ENCODE results near the gene FCSK.
"Not testable (repeated sequence)": the region's sequence is repeated elsewhere in the genome, so short reads cannot be mapped to it uniquely, and the experiment has no call there.

The FCSK gene

DNA sequence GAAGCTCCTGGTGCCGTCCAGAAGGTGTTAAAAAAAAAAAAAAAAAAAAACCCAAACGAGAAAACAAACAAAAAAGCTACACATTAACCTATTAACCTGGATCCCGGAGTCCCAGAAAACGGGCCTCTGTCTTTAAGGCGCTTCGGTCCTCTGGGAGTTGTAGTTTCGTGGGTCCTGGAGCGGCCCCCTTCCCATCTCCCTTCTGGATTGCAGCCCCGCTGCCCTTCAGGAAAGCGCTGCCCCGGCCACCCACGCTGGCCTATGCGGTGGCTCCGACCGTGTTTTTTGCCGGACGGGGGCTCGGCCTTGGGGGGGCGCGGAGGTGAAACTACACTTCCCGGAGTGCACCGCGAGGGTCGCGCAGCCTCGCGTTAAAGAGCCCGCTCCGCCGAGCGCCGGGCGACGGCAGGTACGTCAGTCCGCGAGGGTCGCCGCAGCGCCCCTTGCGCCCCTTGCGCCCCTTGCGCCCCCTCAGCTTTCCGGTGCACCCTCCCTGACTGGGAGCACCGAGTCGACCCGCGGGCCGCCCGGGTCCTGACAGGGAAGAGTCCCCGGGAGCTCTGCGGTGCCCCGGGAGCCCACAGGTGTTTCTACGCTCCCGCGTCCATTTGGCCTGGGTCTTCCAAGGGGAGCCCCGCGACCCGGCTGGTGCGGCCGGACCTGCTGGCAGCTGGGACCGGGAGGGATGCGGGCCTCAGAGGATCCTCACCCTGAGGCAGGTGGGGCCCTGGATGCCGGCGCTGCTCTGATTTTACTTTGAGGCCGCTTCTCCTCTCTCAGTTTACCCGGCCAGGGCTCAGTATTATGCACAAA lies at the start of gene FCSK:
Gene FCSK (plus strand): TSS at position 374 of the 813 bp plus-strand sequence. CDS start 8,596 bp downstream, outside the sequence.
- DNase-seq = peak in 52 of 56 donors; percentile 14 to 91 (median 62)

GRCh38 chr16:70406104-70406503 lies 48.3 kb upstream of the FCSK start:
- not testable (repeated sequence) for DNase-seq

GRCh38 chr16:70407811-70408274 lies 46.6 kb upstream of the FCSK start:
- DNase-seq = peak in 1 of 56 donors; percentile 16

DNA sequence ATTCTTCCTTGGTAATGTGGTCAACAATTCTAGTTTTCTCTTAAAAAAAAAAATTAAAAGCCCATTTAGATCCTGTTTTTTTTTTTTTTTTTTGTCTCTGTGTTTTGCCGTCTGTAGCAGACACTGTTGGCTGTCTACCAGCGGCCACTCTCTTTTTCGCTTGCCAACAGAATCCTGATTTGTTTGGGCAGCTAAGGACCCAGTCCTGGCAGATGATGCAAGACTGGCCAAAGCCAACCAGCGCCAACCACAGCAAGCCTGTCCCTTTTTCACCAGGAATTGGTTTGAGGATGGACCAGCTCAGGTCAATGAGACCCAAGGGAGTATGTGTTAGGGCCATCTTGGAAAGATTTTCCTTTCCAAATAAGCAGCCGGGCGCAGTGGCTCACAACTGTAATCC lies 43.7 kb upstream of the FCSK start:
- DNase-seq = peak in 40 of 56 donors; percentile 5 to 76 (median 30)

- no peak for DNase-seq
Measured at GRCh38 chr16:70412385-70412784, 42.0 kb upstream of the FCSK start.

DNA sequence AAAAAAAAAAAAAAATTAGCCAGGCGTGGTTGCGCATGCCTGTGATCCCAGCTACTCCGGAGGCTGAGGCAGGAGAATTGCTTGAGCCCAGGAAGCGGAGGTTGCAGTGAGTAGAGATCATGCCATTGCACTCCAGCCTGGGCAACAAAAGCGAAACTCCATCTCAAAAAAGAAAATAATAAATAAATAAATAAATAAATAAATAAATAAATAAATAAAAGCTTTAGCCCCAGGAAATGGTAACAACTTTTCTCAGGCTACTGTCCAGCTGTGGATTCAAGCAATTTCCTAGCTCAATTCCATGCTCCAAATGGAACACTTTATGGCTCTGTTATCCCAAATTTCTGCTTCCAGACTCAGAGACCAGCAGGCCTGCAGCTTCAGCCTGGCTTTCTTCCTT lies 40.8 kb upstream of the FCSK start:
- DNase-seq = not testable (repeated sequence)

DNA sequence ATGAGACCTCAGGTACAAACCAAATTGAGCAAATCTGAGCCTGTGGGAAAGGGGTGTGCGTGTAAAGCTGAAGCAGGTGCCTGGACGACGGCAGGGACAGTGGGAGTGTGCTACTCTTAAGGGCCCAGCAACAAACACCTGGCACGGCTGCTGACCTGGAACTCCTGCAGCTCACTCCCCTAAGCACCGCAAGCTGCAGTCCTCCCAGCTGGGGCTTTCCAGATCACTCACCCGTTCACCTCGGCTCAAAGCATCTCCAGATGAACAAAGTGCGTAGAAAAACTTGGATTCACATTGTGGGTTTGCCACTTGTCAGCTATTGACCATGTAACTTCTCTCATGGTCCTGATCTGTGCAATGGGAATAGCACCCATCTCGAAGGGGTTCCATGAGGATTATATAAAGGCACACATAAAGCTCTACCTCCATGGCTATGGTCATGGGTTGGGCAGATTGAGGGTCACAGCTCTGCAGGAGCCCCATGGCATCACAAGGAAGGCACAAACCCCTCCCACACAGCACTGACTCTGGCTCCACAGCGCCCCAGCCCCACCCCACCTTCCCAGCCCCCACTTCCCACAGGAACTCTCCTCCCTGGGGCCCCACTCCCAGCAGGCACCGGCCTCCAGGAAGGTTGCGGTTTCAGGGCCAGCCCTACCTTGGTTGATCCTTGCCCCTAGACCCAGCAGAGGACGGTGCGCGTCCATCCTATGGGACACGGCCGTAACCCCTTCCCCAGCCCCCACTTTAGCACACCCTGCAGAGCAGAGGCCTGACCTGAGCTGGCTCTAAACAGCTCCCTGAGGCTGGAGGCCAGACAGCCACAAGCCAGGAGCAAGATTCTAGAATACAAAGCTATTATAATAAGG lies 37.4 kb upstream of the FCSK start:
- no peak for DNase-seq

GRCh38 chr16:70417661-70418060 lies 36.7 kb upstream of the FCSK start:
- DNase-seq = no peak

DNA sequence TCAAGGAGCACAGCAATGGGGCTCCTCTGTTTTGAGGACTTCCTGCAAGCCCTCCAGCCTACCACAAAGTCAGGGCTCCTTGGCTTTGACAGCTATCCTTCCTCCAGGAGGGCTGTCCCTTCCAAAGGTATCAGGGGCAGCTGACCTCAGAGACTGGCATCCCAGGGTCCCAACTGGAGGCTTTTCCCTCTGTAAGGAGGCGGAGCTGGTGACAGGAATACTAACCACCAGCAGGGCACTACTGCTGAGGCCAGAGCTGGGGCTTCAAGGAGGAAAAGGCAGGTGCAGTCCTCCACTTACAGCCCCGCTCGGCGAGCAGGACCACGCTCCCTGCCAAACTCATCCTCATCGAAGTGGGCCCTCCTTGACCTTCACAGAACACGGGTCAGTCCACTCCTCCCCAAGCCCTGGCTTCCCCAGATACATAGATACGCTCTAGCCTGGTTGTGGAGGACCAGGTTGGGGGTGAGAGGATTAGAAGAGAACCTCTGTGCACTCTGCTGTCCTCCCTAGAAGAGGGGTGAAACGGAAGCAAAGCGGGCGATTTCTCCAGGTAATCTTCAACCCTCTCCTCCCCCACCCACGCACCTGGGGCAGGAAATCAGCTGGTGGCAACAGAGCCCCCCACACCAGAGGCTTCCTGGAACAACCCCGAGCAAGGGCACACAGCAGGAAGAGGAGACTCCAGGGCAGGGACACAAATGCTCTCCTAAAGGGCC lies 36.0 kb upstream of the FCSK start:
- no peak for DNase-seq

DNA sequence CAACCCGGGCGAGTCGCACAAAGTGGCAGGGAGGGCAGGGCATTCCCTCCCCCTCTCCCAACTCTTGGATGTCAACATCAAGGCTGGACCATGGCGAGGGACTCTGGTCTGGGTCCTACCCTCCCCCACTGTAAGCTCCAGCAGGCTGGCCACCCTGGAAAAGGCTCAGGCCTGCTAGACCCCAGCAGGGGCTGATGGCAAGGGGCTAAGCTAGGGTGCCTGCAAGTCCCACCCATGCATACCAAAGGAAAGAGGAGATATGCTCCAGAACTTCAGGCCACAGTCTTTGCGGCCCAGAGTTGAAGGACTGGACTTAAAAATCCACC lies 35.4 kb upstream of the FCSK start:
- no peak for DNase-seq

- DNase-seq = no peak
Measured at GRCh38 chr16:70419384-70420327, 34.7 kb upstream of the FCSK start.

DNA sequence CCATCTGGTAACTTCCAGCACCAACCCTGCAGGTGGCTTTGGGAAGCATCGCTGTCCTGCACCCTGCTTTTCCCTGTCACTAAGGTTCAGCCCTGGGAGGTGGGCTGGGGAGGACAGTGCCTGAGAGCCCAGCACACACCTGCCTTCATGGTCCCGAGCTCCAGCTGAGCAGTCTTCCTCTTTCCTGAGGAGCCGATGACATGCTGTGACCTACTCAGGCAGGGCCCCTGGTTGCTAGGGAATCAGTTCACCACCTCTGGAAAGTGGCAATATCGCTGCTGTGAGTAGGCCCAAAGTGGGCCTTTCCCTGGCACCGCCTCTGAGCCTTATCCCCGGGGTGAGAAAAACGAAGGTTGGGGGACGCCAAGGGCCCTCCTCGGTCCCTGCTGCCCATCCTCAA lies 33.4 kb upstream of the FCSK start:
- DNase-seq = no peak

GRCh38 chr16:70421473-70422311 lies 32.7 kb upstream of the FCSK start:
- DNase-seq = no peak

DNA sequence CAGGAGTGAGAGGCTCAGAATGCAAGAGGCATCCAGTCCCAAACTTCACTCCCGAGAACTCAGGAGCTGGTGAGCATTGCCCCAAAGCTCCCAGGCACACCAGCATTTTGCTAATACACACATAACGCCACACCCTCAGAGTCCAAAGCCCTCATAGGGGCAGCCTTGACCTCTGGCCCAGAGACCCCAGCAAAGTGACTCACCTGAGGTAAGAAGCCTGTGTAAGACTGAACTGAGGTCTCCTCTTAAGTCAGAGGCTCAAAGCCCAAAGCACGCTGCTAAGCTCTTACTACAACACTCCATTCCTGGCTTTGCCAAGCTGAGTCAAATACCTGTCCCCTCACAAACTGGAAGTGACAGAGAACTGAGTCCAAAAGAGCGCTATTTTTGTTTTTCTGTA lies 31.9 kb upstream of the FCSK start:
- no peak for DNase-seq

GRCh38 chr16:70427786-70428177 lies 26.6 kb upstream of the FCSK start:
- no peak for DNase-seq

- peak in 49 of 56 donors; percentile 8 to 84 (median 50) for DNase-seq
Measured at GRCh38 chr16:70428178-70428998, 26.0 kb upstream of the FCSK start.

- no peak for DNase-seq
Measured at GRCh38 chr16:70429888-70430666, 24.3 kb upstream of the FCSK start.

All from amygdala (tissue), 56 donors.